Neuron (in vitro differentiated cells): ENCODE data around the gene PIGR.
"Not testable (repeated sequence)": the region's sequence is repeated elsewhere in the genome, so short reads cannot be mapped to it uniquely, and the experiment has no call there.

Experiments used
- H2AFZ ChIP-seq: one replicate; pipeline ENCODE4 v1.6.1; 2013; ENCODE audit warnings: low read depth, mild to moderate bottlenecking, inconsistent platforms, low read length, moderate library complexity
- H3K27me3 ChIP-seq: one replicate; pipeline ENCODE4 v1.6.1; 2013; ENCODE audit warnings: low read length; ENCODE audit not compliant: insufficient read depth
- H3K36me3 ChIP-seq: one replicate; pipeline ENCODE4 v1.6.1; 2013; ENCODE audit warnings: low read length; ENCODE audit not compliant: insufficient read depth
- H3K4me1 ChIP-seq: one replicate; pipeline ENCODE4 v1.6.1; 2013; ENCODE audit warnings: low read length; ENCODE audit not compliant: insufficient read depth
- H3K4me3 ChIP-seq: 2 replicates; pipeline ENCODE4 v1.5.1; 2013; ENCODE audit warnings: mild to moderate bottlenecking, low read length, moderate library complexity
- H3K9me3 ChIP-seq: one replicate; pipeline ENCODE4 v1.6.1; 2013; ENCODE audit warnings: low read length

PIGR gene

DNA sequence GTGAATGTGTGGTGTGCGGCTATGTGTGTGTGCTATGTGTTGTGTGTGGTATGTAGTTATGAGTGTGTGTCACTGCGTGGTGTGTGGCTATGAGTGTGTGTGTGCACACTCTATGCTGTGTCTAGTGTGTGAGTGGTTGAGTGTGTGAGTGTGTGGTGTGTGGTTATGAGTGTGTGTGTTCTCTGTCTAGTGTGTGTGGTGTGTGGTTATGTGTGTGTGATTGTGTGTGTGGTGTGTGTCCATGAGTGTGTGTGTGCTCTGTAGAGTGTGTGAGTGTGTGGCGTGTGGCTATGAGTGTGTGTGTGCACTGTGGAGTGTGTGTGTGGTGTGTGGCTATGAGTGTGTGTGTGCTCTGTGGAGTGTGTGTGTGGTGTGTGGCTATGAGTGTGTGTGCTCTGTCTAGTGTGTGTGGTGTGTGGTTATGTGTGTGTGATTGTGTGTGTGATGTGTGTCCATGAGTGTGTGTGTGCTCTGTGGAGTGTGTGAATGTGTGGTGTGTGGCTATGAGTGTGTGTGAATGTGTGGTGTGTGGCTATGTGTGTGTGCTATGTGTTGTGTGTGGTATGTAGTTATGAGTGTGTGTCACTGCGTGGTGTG is 22.2 kb downstream of the PIGR start:
- H3K9me3 ChIP-seq, H3K4me1 ChIP-seq, H3K36me3 ChIP-seq, H2AFZ ChIP-seq, H3K27me3 ChIP-seq, H3K4me3 ChIP-seq: not testable (repeated sequence)

DNA sequence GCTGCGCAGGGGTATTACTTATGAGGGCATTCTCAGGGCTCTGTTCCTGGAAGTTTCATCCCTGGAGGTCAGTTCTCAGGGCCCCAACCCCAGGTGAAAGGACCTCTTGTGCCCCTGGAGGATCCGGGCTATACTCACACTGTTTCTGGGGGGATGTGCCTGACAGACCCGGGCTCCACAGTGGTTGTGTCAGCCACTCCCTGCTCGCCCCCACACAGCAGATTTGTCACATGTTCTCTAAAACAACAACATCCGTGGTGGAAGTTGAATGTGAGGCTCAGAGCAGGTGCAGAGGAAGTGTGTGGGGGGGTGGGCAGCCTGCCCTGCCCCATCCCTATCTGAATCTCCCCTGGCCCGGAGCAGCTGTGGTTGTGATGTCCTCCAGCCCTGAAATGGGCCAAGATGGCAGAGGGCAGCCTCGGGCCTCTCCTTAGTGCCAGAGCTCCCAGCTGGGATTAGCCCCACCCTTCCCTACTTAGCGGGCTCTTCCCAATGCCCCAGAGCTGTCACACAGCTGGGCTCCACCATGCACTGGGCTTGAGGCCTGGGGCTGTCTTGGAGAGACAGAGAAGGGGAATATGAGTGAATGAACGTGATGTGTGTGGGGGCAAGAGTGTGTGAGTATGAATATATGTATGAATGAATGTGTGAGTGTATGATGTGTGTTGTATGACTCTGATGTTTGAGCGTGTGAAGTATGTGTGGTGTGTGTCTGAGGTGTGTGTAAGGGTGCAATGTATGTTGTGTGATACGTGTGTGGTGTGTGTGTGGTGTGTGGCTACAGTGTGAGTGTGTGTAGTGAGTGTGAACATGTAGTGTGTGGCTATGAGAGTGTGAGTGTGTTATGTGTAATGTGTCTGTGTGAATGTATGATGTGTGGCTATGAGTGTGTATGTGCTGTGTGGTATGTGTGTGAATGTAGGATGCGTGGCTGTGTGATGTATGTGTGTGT is 23.0 kb downstream of the PIGR start:
- Histone ChIP-seq H3K4me1 (no peaks in the 10 kb centered on the region), H3K36me3 (no peaks in the 10 kb centered on the region), H3K9me3 (no peaks in the 10 kb centered on the region), H2AFZ (no peak overlapping the region), H3K4me3 (no peak overlapping the region), H3K27me3 (no peaks in the 10 kb centered on the region)

DNA sequence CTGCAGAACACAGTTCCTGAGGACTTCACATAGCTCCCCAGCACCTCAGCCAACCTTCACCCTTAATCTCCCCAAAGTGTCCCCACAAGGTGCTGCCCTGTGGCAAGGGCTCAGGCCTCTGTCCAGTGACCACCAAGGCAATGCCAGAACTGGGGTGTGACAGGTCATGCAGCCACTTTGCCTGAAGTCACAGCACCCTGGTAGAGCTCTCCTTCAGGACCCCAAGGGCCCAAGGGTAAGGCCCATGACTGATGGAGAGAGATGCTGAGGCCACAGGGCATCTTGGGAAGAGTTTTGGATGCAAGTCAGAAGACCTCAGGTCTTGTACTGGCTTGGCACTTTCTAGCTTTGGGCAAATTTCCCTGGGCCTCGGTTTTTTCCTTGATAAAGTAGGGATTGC is 23.7 kb downstream of the PIGR start:
- Histone ChIP-seq H3K4me3 (no peak overlapping the region), H3K27me3 (no peaks in the 10 kb centered on the region), H3K4me1 (no peaks in the 10 kb centered on the region), H2AFZ (no peak overlapping the region), H3K9me3 (no peaks in the 10 kb centered on the region), H3K36me3 (no peaks in the 10 kb centered on the region)

DNA sequence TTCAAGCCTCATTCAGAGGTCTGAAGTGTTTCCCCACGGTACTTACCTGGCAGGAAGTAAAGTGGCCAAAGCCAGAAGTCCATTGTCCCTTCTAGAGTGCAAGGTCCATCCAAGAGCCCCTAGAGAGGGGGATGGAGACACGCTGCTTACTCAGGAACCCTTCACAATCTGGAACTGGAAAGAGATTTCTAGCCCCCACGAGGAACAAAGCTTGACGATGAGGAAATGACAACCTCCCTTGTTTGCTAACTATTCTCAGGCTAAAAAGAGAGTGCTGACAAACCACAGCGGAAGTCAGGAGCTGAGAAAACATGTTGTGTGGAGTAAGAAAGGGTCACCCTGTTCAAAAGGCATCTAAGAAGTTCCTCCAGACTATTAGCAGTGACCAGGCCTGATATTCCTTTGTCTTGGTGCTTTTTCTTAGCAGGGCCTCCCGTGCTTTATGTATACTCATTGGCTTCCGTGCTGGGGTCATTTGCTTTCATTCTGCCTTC is 24.4 kb downstream of the PIGR start, which contains the start of gene FCMR:
Gene FCMR, minus strand, starts transcription at position 170 of the 494 bp plus-strand sequence. Its CDS starts 87 bp downstream, at position 83.
- H3K4me1 ChIP-seq, result no peaks in the 10 kb centered on the region
- no peaks in the 10 kb centered on the region for H3K9me3 ChIP-seq
- no peak within 1 kb of the TSS for H2AFZ ChIP-seq
- H3K27me3 ChIP-seq, result no peaks in the 10 kb centered on the region
- no peak within 1 kb of the TSS for H3K4me3 ChIP-seq
- no peaks in the 10 kb centered on the region for H3K36me3 ChIP-seq

DNA sequence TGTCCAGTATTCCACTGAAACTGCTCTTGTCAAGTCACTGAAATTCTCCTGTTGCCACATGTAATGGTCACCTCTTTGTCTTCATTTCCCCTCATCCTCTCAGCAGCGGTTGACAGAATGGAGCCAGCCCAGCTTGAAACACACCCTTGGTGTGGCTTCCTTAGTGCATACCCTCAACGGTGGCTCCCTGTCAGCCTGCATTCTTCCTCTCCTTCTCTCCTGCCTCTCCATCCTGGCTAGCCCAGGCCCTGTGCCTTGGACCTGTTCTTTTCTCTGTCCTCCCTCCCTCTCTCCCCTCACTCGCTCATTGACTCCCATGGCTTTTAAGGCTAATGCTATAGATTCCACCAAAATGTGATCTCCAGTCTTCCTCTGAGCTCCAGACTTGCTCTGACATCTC is 28.2 kb downstream of the PIGR start:
- H2AFZ ChIP-seq, result no peak overlapping the region
- H3K9me3 ChIP-seq, result no peaks in the 10 kb centered on the region
- no peaks in the 10 kb centered on the region for H3K4me1 ChIP-seq

DNA sequence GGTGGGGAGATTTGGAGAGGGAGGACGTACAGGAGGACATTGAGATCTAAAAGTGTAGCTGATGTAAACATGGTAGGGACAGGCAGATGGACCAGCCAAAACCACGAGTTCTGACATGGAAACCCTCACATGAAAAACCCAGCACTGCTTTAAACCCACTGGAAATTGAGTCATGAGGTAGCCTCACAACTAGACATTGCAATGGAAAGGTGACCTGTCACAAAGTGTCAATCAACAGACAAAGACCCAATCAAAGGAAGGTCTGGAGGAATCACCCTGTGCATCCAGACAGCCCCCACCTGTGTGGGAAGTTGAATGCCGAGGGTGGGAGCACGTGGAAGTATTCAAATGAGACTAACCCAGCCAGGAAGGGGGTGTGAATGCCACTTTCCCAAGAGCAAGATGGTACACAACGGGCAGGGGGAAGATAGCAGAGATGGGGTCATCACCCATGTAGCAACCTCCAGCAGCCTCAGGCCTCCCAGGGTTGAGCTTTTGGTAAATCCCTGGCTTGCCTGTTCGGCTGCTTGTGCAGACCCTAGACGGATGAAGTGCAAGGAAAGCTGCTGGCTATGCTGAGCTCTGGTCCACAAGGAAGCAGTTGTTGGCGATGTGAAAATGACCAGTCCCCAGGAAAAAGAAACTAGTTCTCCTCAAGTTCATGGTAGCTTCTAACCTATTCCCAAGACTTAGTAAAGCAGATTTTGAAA is 30.1 kb downstream of the PIGR start:
- Histone ChIP-seq H3K9me3 (no peaks in the 10 kb centered on the region), H3K36me3 (no peaks in the 10 kb centered on the region), H2AFZ (no peak overlapping the region), H3K27me3 (peaks cover 12% of the 10 kb centered on the region), H3K4me3 (no peak overlapping the region), H3K4me1 (no peaks in the 10 kb centered on the region)

More for the DNA sequence above, 28.2 kb downstream of the PIGR start:
- no peak overlapping the region for H3K4me3 ChIP-seq
- H3K27me3 ChIP-seq, result peaks cover 12% of the 10 kb centered on the region
- H3K36me3 ChIP-seq, result no peaks in the 10 kb centered on the region

DNA sequence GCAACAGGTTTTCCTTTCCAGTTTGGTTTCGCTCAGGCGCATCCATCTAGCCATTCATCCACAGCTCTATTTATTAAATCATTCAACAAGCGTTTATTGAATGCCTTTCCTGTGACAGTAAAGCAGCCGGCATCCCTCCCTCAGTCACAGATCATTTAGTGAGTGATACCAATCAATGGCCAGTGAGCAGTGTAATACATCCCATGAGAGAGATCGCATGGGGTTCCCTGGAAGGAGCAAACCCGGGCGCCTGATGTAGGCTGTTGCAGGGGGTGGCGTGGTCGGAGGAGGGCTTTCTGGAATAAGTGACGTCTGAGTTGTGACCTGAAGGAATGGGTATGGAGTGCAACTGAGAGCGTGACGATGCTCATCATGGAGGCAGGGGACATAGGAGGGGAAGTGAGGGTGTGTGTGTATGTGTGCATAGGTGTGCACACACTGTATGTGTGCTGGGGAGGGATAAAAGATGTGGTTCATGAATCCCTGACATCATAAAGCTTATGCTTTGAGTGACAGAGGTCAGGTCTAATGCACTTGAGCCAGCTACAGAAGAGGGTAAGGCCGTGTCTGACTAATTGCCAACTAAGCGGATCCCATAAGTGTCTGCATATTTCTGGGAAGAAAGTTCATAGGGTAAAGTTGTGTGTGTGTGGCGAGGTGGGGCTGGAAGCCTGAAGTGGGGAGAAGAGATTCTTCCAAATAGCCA is 31.1 kb downstream of the PIGR start:
- H3K4me1 ChIP-seq, result no peaks in the 10 kb centered on the region
- no peaks in the 10 kb centered on the region for H3K9me3 ChIP-seq
- H3K27me3 ChIP-seq, result peaks cover 20% of the 10 kb centered on the region
- no peak overlapping the region for H3K4me3 ChIP-seq
- H3K36me3 ChIP-seq, result no peaks in the 10 kb centered on the region
- no peak overlapping the region for H2AFZ ChIP-seq

DNA sequence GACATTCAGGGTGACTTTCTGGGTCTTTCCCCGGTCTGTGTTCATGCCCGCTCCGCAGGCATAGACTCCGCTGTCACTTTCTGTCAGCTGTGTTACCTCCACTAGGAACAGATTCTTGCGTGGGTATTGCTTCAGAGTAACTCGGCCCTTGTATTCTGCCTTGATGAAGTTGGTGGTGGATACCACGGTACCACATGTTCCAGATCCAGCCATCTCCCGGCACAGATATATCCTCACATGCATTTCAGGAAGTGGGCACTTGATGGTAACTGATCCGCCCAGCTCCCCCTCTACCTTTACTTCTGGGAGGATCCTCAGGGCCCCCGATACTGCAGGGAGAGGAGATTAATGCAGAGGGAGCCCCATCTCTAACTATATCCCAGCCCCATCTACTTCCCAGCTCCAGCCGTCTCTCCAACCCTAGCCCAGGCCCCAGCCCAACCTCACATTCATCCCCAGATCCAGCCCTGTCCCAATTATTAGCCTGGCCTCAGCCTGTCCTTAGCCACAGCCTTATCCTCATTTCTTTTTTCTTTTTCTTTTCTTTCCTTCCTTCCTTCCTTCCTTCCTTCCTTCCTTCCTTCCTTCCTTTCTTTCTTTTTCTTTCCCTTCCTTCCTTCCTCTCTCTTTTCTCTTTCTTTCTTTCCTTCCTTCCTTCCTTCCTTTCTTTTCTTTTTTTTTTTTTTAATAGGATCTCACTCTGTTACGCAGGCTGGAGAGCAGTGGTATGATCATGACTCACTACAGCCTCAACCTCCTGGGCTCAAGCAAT is 32.3 kb downstream of the PIGR start:
- no peaks in the 10 kb centered on the region for H3K36me3 ChIP-seq
- peaks cover 32% of the 10 kb centered on the region for H3K27me3 ChIP-seq
- H2AFZ ChIP-seq, result no peak overlapping the region
- H3K9me3 ChIP-seq, result no peaks in the 10 kb centered on the region
- H3K4me3 ChIP-seq, result no peak overlapping the region
- H3K4me1 ChIP-seq, result no peaks in the 10 kb centered on the region

DNA sequence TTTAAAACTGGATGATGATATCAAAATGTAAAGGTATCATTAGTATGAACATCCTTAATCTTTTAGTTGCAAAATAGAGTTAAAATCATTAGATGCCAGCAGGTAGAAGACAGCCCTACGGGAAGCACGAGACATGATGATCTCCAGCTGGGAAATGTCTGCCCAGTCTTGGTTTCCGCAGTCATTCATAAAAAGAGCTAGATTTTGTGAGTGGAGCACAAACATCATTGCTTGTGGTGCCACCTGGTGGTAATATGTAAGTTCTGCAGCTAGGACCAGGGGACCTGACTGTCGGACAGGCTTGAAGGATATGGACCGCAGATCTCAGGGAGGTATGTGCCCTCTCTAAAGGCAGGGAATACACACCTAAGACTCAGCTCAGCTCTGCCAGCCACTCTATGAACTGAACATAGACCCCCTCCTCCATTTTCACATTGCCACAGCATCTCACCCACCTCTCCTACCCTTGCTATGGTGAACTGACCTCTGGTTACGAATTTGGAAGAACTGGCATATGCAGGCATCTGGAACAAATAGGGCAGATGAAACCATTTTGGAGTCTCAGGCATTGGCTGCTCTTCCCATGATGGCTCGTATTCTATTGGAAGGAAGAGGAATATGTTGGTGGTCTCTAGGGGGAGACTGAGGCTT is 33.7 kb downstream of the PIGR start:
- Histone ChIP-seq H3K4me3 (no peak overlapping the region), H3K4me1 (no peaks in the 10 kb centered on the region), H3K27me3 (peaks cover 46% of the 10 kb centered on the region), H3K36me3 (no peaks in the 10 kb centered on the region), H2AFZ (no peak overlapping the region), H3K9me3 (no peaks in the 10 kb centered on the region)

DNA sequence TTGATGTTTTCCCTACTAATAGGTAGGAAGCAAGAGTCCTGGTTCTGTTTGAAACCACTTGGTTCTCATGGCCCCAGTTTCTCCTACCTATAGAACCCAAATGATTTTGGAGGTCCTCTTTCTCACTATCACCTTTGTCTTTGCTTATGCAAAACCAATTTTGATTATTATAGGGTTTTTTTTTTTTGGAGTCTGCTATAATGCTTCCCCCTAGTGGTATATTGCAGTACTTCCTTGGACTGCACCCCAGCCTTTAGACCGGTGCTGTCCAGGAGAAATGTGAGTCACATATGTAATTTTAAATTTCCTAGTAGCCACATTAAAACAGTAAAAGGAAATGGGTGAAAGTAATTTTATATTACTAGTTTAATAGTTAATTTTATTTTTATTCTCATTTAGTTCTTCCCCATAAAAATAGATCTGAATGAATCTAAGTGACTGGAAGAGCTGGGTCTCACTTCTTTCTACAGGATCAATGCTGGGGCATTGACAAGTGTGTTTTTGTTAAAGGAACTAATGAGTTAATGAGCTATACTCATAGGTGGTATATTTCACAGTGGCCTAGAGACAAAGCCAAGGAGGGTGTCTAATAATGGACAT is 35.1 kb downstream of the PIGR start:
- no peaks in the 10 kb centered on the region for H3K36me3 ChIP-seq
- H3K27me3 ChIP-seq, result peaks cover 56% of the 10 kb centered on the region

DNA sequence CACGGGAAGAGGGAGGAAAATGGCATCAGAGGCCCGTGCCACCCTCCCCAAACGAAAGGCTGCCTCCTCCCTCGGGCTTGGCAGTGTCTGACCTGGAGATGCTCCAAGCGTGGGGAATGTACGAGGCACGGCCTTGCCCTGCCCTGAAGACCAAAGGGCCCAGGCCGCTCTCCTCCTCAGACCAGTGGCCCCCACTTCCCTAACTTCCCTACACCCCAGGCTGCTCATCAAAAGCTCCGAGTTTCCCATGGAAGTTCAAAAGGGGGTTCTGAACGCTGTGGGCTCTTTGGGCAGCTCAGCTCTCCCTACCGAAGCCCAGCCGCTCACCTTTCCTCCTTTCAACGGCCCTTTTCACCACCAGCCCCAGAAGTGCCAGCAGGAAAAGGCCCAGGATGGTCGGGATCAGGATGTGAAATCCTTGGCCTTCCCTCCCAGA is 36.4 kb downstream of the PIGR start:
- H3K36me3 ChIP-seq, result no peaks in the 10 kb centered on the region
- H3K4me1 ChIP-seq, result no peaks in the 10 kb centered on the region
- H2AFZ ChIP-seq, result no peak overlapping the region
- no peaks in the 10 kb centered on the region for H3K9me3 ChIP-seq
- no peak overlapping the region for H3K4me3 ChIP-seq
- peaks cover 51% of the 10 kb centered on the region for H3K27me3 ChIP-seq

More for the DNA sequence above, 35.1 kb downstream of the PIGR start:
- Histone ChIP-seq H2AFZ (no peak overlapping the region), H3K9me3 (no peaks in the 10 kb centered on the region), H3K4me3 (no peak overlapping the region), H3K4me1 (no peaks in the 10 kb centered on the region)
